WTC11 (cell line): ENCODE measurements around the gene PEAR1. TPM values are rescaled to one million over a fixed set of nuclear protein-coding genes. Genes with fewer than 3 reads are reported as not detected.

Experiments used
- ATAC-seq: fragments of 200-7000 bp; cut with Tn5 transposase; 2 replicates; pipeline ENCODE4 v1.10.0; 2021; ENCODE audit warnings: mild to moderate bottlenecking, moderate library complexity
- CTCF ChIA-PET: fragments of 300-600 bp; sonication (Branson Sonifier 250); formaldehyde crosslinking; loops from one replicate; lab custom pipeline; 2021; ENCODE audit warnings: antibody characterized with exemption; lab: Charles Lee
- POLR2A ChIA-PET: fragments of 350-600 bp; sonication (Branson Sonifier 250); formaldehyde crosslinking; loops from one replicate; lab custom pipeline; 2021; ENCODE audit warnings: antibody characterized with exemption; lab: Charles Lee
- DNase-seq: peaks from one replicate; pipeline ENCODE4 v3.0.0; 2021; ENCODE audit warnings: low spot score
- H3K27ac Mint-ChIP-seq: 2 replicates; pipeline ENCODE4 v1.8.0; 2021; ENCODE audit warnings: mixed read lengths
- H3K27me3 Mint-ChIP-seq: 2 replicates; pipeline ENCODE4 v1.8.0; 2021; ENCODE audit warnings: low read depth, mild to moderate bottlenecking, moderate library complexity, mixed read lengths
- H3K36me3 Mint-ChIP-seq: 2 replicates; pipeline ENCODE4 v1.8.0; 2021; ENCODE audit warnings: mixed read lengths
- H3K4me1 Mint-ChIP-seq: 2 replicates; pipeline ENCODE4 v1.8.0; 2022; ENCODE audit warnings: mixed read lengths
- H3K4me3 Mint-ChIP-seq: 2 replicates; pipeline ENCODE4 v1.8.0; 2021; ENCODE audit warnings: mild to moderate bottlenecking, moderate library complexity, mixed read lengths
- H3K9me3 Mint-ChIP-seq: 2 replicates; pipeline ENCODE4 v1.8.0; 2021; ENCODE audit warnings: mixed read lengths
- AR ChIP-seq: fragments of 250-450 bp; sonication (Bioruptor Pico); IDR thresholded peaks from 2 replicates; pipeline ENCODE4 v1.9.0; 2021; ENCODE audit warnings: mild to moderate bottlenecking
- ATF2 ChIP-seq: sonication (generic); formaldehyde crosslinking; IDR thresholded peaks from 2 replicates; pipeline ENCODE4 v1.8.1; 2022; ENCODE audit warnings: low read depth, missing genetic modification reagents, borderline replicate concordance
- E2F1 ChIP-seq: sonication (generic); formaldehyde crosslinking; IDR thresholded peaks from 2 replicates; pipeline ENCODE4 v1.8.0; 2022; ENCODE audit warnings: mild to moderate bottlenecking, missing genetic modification reagents
- E2F5 ChIP-seq: sonication (generic); formaldehyde crosslinking; IDR thresholded peaks from 2 replicates; pipeline ENCODE4 v1.8.1; 2022; ENCODE audit warnings: mild to moderate bottlenecking, moderate library complexity, missing genetic modification reagents
- ERG ChIP-seq: fragments of 250-450 bp; sonication (Bioruptor Pico); IDR thresholded peaks from 2 replicates; pipeline ENCODE4 v1.8.0; 2021; ENCODE audit warnings: mild to moderate bottlenecking
- GRHL2 ChIP-seq: fragments of 250-450 bp; sonication (Bioruptor Pico); IDR thresholded peaks from 2 replicates; pipeline ENCODE4 v1.8.0; 2022; ENCODE audit warnings: mild to moderate bottlenecking, moderate library complexity; ENCODE audit not compliant: insufficient replicate concordance, severe bottlenecking
- HMGXB4 ChIP-seq: sonication (generic); formaldehyde crosslinking; IDR thresholded peaks from 2 replicates; pipeline ENCODE4 v1.8.1; 2023; ENCODE audit warnings: mild to moderate bottlenecking, moderate library complexity, missing genetic modification reagents
- JUN ChIP-seq: sonication (generic); formaldehyde crosslinking; IDR thresholded peaks from 2 replicates; pipeline ENCODE4 v1.8.0; 2023; ENCODE audit warnings: mild to moderate bottlenecking, missing genetic modification reagents
- RELA ChIP-seq: sonication (generic); formaldehyde crosslinking; IDR thresholded peaks from 2 replicates; pipeline ENCODE4 v1.8.1; 2022; ENCODE audit warnings: missing genetic modification reagents, mild to moderate bottlenecking, borderline replicate concordance
- RORB ChIP-seq: fragments of 250-450 bp; sonication (Bioruptor Pico); IDR thresholded peaks from 2 replicates; pipeline ENCODE4 v1.9.0; 2021; ENCODE audit warnings: mild to moderate bottlenecking
- SP1 ChIP-seq: sonication (generic); formaldehyde crosslinking; conservative IDR thresholded peaks from 2 replicates; pipeline ENCODE4 v1.8.1; 2022; ENCODE audit warnings: missing genetic modification reagents
- TCF7 ChIP-seq: sonication (generic); formaldehyde crosslinking; IDR thresholded peaks from 2 replicates; pipeline ENCODE4 v1.8.0; 2022; ENCODE audit warnings: mild to moderate bottlenecking, low read depth, missing genetic modification reagents, moderate library complexity
- USF1 ChIP-seq: sonication (generic); formaldehyde crosslinking; IDR thresholded peaks from 2 replicates; pipeline ENCODE4 v1.8.0; 2022; ENCODE audit warnings: mild to moderate bottlenecking, missing genetic modification reagents
- ZNF232 ChIP-seq: sonication (generic); formaldehyde crosslinking; IDR thresholded peaks from 2 replicates; pipeline ENCODE4 v1.8.0; 2022; ENCODE audit warnings: mild to moderate bottlenecking, missing genetic modification reagents
- ZNF281 ChIP-seq: sonication (generic); formaldehyde crosslinking; IDR thresholded peaks from 2 replicates; pipeline ENCODE4 v1.8.0; 2023; ENCODE audit warnings: mild to moderate bottlenecking, missing genetic modification reagents
- ZNF512 ChIP-seq: sonication (generic); formaldehyde crosslinking; IDR thresholded peaks from 2 replicates; pipeline ENCODE4 v1.8.1; 2022; ENCODE audit warnings: missing genetic modification reagents, borderline replicate concordance
- total RNA-seq: library from RNA; stranded (reverse); gene quantifications from 3 replicates; pipeline ENCODE4 v1.2.3, GENCODE V29; 2021

The PEAR1 gene
- total RNA-seq, 1 experiment from 2014 or later = 1.6 TPM

- H3K36me3 Mint-ChIP-seq = no peaks in the 10 kb centered on the region
- peaks cover 7% of the 10 kb centered on the region for H3K4me1 Mint-ChIP-seq
- ATAC-seq (no peak), DNase-seq (no peak)
- H3K9me3 Mint-ChIP-seq = no peaks in the 10 kb centered on the region
- peaks cover 89% of the 10 kb centered on the region for H3K27me3 Mint-ChIP-seq
- no peak overlapping the region for H3K4me3 Mint-ChIP-seq
- CTCF ChIA-PET = interaction anchor here (1.2 to 3.5 kb wide), 3 partner anchors 16 to 164 kb away, joined by 3 to 17 read pairs (median 6); no protein-coding TSS in a partner anchor
- H3K27ac Mint-ChIP-seq = no peak overlapping the region
- no peak for TF ChIP-seq E2F1
- TF ChIP-seq E2F5 (CRISPR knock-in tag) = no peak
- no peak for TF ChIP-seq ERG (CRISPR knock-in tag)
- no peak for TF ChIP-seq USF1 (CRISPR knock-in tag)
- no peak for TF ChIP-seq AR (CRISPR knock-in tag)
- no peak for TF ChIP-seq HMGXB4 (CRISPR knock-in tag)
- no peak for TF ChIP-seq TCF7 (CRISPR knock-in tag)
- TF ChIP-seq SP1 (CRISPR knock-in tag) = no peak
- no peak for TF ChIP-seq ZNF232 (CRISPR knock-in tag)
- no peak for TF ChIP-seq GRHL2
- no peak for TF ChIP-seq RORB (CRISPR knock-in tag)
- no peak for TF ChIP-seq ZNF281 (CRISPR knock-in tag)
- TF ChIP-seq RELA = no peak
- no peak for TF ChIP-seq ZNF512 (CRISPR knock-in tag)
- TF ChIP-seq JUN (CRISPR knock-in tag) = no peak
- no peak for TF ChIP-seq ATF2
- POLR2A ChIA-PET = no interaction called here
These were observed 39.8 kb upstream of the PEAR1 start for GRCh38 chr1:156853761-156854160.
